CD4-positive, alpha-beta T cell (primary cell): ENCODE results near the gene APEH. TPM values are rescaled to one million over a fixed set of nuclear protein-coding genes. Genes with fewer than 3 reads are reported as not detected.

Source experiments
- ATAC-seq: fragments of 200-7000 bp; cut with Tn5 transposase; one replicate; pipeline ENCODE4 v1.10.0; 2022; ENCODE audit warnings: mild to moderate bottlenecking; ENCODE audit not compliant: poor library complexity
- CTCF ChIA-PET: fragments of 350-600 bp; sonication (Branson Sonifier 250); formaldehyde crosslinking; loops from one replicate; lab custom pipeline; 2021; ENCODE audit warnings: antibody characterized with exemption, inconsistent platforms; lab: Charles Lee
- POLR2A ChIA-PET: fragments of 350-600 bp; sonication (Branson Sonifier 250); formaldehyde crosslinking; loops from one replicate; lab custom pipeline; 2021; ENCODE audit warnings: antibody characterized with exemption, inconsistent platforms; lab: Charles Lee
- DNase-seq, 14 experiments: peaks; one replicate each; pipeline ENCODE4 v3.0.0-alpha.2; 2013 to 2020; ENCODE audit warnings: mixed read lengths in 2 of 14
- H3K27ac ChIP-seq, 2 donors: one replicate each; pipeline versions ENCODE4 v1.5.1 to v1.7.0; 2013; ENCODE audit warnings: low read length in 2 of 2, low read depth in 1 of 2, mild to moderate bottlenecking in 1 of 2
- H3K27me3 ChIP-seq, 2 experiments: 1 replicate in 1 of 2; 2 replicates in 1 of 2; pipeline versions ENCODE4 v1.6.1 to v1.7.0; 2013; ENCODE audit warnings: low read length in 2 of 2, control low read depth in 1 of 2, mild to moderate bottlenecking in 1 of 2, moderate library complexity in 1 of 2; ENCODE audit not compliant: insufficient read depth in 2 of 2, control insufficient read depth in 1 of 2
- H3K36me3 ChIP-seq: one replicate; pipeline ENCODE4 v1.6.1; 2013; ENCODE audit warnings: low read length, control low read depth; ENCODE audit not compliant: insufficient read depth
- H3K4me1 ChIP-seq: one replicate; pipeline ENCODE4 v1.6.1; 2013; ENCODE audit warnings: low read length, control low read depth; ENCODE audit not compliant: insufficient read depth
- H3K4me3 ChIP-seq: one replicate; pipeline ENCODE4 v1.5.1; 2013; ENCODE audit warnings: mild to moderate bottlenecking, low read length, moderate library complexity
- H3K9me3 ChIP-seq, 2 experiments: 1 replicate in 1 of 2; 2 replicates in 1 of 2; pipeline versions ENCODE4 v1.6.1 to v1.7.0; 2013; ENCODE audit warnings: low read length in 2 of 2, mild to moderate bottlenecking in 2 of 2, control low read depth in 1 of 2, moderate library complexity in 1 of 2; ENCODE audit not compliant: control insufficient read depth in 1 of 2, insufficient read depth in 1 of 2
- H3K27ac Mint-ChIP-seq: one replicate; pipeline ENCODE4 v1.8.0; 2020; ENCODE audit warnings: mixed read lengths
- H3K27me3 Mint-ChIP-seq: one replicate; pipeline ENCODE4 v1.8.0; 2021; ENCODE audit warnings: mixed read lengths
- H3K36me3 Mint-ChIP-seq: one replicate; pipeline ENCODE4 v1.8.0; 2021; ENCODE audit warnings: low read depth, mixed read lengths
- H3K4me1 Mint-ChIP-seq: one replicate; pipeline ENCODE4 v1.8.0; 2021; ENCODE audit warnings: low read depth, mixed read lengths
- H3K4me3 Mint-ChIP-seq: one replicate; pipeline ENCODE4 v1.8.0; 2020; ENCODE audit warnings: mild to moderate bottlenecking, mixed read lengths
- H3K9me3 Mint-ChIP-seq: one replicate; pipeline ENCODE4 v1.8.0; 2020; ENCODE audit warnings: mixed read lengths
- CTCF ChIP-seq: fragments of 200-600 bp; IDR thresholded peaks from one replicate; pipeline ENCODE4 v1.8.0; 2022; ENCODE audit warnings: antibody characterized with exemption, mild to moderate bottlenecking
- intact Hi-C, 2 experiments: fragments of 100-400 bp; cut with DNase I in 1 of 2; cut with micrococcal nuclease in 1 of 2; formaldehyde crosslinking; loops; one replicate each; pipeline versions ENCODE4 v1.15.1 to v1.9.0; 2023 to 2025; cut with DNase I, micrococcal nuclease
- total RNA-seq, 174 experiments: library from RNA in 2 of 174; stranded (reverse) in 2 of 174; gene quantifications; one replicate each; pipeline ENCODE4 v1.2.3 and lab custom pipeline; 2021 to 2026

APEH gene
- total RNA-seq, 2 experiments from 2014 or later: 44.3 to 45.5 TPM

- H3K9me3 Mint-ChIP-seq: no peaks in the 10 kb centered on the region
- Histone ChIP-seq H3K36me3 (peaks cover 21% of the 10 kb centered on the region), H3K27ac (no peak overlapping the region), H3K9me3 (no peaks in the 10 kb centered on the region), H3K4me3 (no peak overlapping the region), H3K27me3 (no peaks in the 10 kb centered on the region), H3K4me1 (peaks cover 14% of the 10 kb centered on the region)
- intact Hi-C loops: no loop called here
- DNase-seq (peak in 1 of 14 experiments; percentile 18), ATAC-seq (no peak)
- H3K4me3 Mint-ChIP-seq: no peak overlapping the region
- H3K27me3 Mint-ChIP-seq: no peaks in the 10 kb centered on the region
- peaks cover 8% of the 10 kb centered on the region for H3K36me3 Mint-ChIP-seq
- peaks cover under 1% of the 10 kb centered on the region for H3K4me1 Mint-ChIP-seq
- ChIA-PET CTCF (no interaction called here), POLR2A (no interaction called here)
- H3K27ac Mint-ChIP-seq: no peak overlapping the region
- no peak for TF ChIP-seq CTCF
Observed at GRCh38 chr3:49713336-49714105, 39.4 kb downstream of the APEH start.

GRCh38 chr3:49714728-49715550 is 40.8 kb downstream of the APEH start:
- CTCF ChIA-PET: interaction anchor here (1.1 kb wide), 1 partner anchor 124 kb away, joined by 4 read pairs; no protein-coding TSS in a partner anchor
- peaks cover 15% of the 10 kb centered on the region for H3K4me1 Mint-ChIP-seq
- peaks cover 28% of the 10 kb centered on the region for H3K4me1 ChIP-seq
- H3K4me3 Mint-ChIP-seq: no peak overlapping the region
- intact Hi-C loops: no loop called here
- peak in 1 of 14 experiments; percentile 14 for DNase-seq
- H3K27ac Mint-ChIP-seq: no peak overlapping the region
- no peak overlapping the region for H3K27ac ChIP-seq
- no peaks in the 10 kb centered on the region for H3K9me3 ChIP-seq
- no peaks in the 10 kb centered on the region for H3K27me3 Mint-ChIP-seq
- H3K27me3 ChIP-seq: no peaks in the 10 kb centered on the region
- peaks cover 14% of the 10 kb centered on the region for H3K36me3 Mint-ChIP-seq
- no peak overlapping the region for H3K4me3 ChIP-seq
- H3K36me3 ChIP-seq: peaks cover 21% of the 10 kb centered on the region
- ATAC-seq: no peak
- no peaks in the 10 kb centered on the region for H3K9me3 Mint-ChIP-seq
- POLR2A ChIA-PET: no interaction called here
- TF ChIP-seq CTCF: no peak

GRCh38 chr3:49715611-49716121 is 41.5 kb downstream of the APEH start:
- no peak overlapping the region for H3K4me3 Mint-ChIP-seq
- POLR2A ChIA-PET: no interaction called here
- no peaks in the 10 kb centered on the region for H3K9me3 ChIP-seq

More at GRCh38 chr3:49715611-49716121, 41.5 kb downstream of the APEH start:
- CTCF ChIA-PET: interaction anchor here (1.1 kb wide), 1 partner anchor 124 kb away, joined by 4 read pairs; no protein-coding TSS in a partner anchor
- H3K27me3 Mint-ChIP-seq: no peaks in the 10 kb centered on the region
- no peak overlapping the region for H3K27ac ChIP-seq
- no peaks in the 10 kb centered on the region for H3K27me3 ChIP-seq
- no peak for TF ChIP-seq CTCF
- H3K4me3 ChIP-seq: no peak overlapping the region
- no peaks in the 10 kb centered on the region for H3K9me3 Mint-ChIP-seq
- H3K36me3 Mint-ChIP-seq: peaks cover 16% of the 10 kb centered on the region
- ATAC-seq (no peak), DNase-seq (peak in 1 of 14 experiments; percentile 20)
- H3K27ac Mint-ChIP-seq: no peak overlapping the region
- peaks cover 28% of the 10 kb centered on the region for H3K4me1 ChIP-seq
- peaks cover 23% of the 10 kb centered on the region for H3K36me3 ChIP-seq
- peaks cover 17% of the 10 kb centered on the region for H3K4me1 Mint-ChIP-seq
- intact Hi-C loops: no loop called here
